ENCODE measurements around the gene PPIP5K2. TPM values are rescaled to one million over a fixed set of nuclear protein-coding genes. Genes with fewer than 3 reads are reported as not detected.

PPIP5K2 gene
- polyA plus RNA-seq, 1 donor from 2014 or later = 153 TPM

DNA sequence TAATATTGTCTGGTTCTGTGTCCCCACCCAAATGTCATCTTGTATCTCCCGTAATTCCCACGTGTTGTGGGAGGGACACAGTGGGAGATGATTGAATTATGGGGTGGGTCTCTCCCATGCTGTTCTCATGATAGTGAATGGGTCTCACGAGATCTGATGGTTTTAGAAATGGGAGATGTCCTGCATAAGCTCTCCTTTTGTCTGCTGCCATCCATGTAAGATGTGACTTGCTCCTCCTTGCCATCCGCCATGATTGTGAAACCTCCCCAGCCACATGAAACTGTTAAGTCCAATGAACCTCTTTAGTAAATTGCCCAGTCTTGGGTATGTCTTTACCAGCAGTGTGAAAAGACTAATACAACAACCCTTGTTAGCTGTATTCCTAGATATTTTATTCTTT, 44.7 kb upstream of the PPIP5K2 start:
- Histone ChIP-seq H4K20me1 (ENCODE audit: insufficient read depth) (no peaks in the 10 kb centered on the region), H3K27me3 (ENCODE audit: insufficient read depth, low read depth, low read length) (no peaks in the 10 kb centered on the region), H3K9me2 (ENCODE audit: insufficient read depth, low read length) (no peaks in the 10 kb centered on the region), H3K9me3 (ENCODE audit: low read length) (peaks cover 9% of the 10 kb centered on the region), H3K9ac (ENCODE audit: low read length) (no peak overlapping the region), H3K4me3 (ENCODE audit: low read length) (no peak overlapping the region), H2AFZ (ENCODE audit: low read depth, low read length) (no peak overlapping the region), H3K36me3 (ENCODE audit: insufficient read depth, low read length) (no peaks in the 10 kb centered on the region), H3K4me2 (ENCODE audit: low read length) (no peak overlapping the region), H3K79me2 (replicated peaks; ENCODE audit: insufficient read depth, low read length) (no peaks in the 10 kb centered on the region), H3K27ac (ENCODE audit: low read length) (no peak overlapping the region), H3F3A (ENCODE audit: insufficient read depth, low read length, poor library complexity, severe bottlenecking) (no peaks in the 10 kb centered on the region)
- TF ChIP-seq, protein P1, sequence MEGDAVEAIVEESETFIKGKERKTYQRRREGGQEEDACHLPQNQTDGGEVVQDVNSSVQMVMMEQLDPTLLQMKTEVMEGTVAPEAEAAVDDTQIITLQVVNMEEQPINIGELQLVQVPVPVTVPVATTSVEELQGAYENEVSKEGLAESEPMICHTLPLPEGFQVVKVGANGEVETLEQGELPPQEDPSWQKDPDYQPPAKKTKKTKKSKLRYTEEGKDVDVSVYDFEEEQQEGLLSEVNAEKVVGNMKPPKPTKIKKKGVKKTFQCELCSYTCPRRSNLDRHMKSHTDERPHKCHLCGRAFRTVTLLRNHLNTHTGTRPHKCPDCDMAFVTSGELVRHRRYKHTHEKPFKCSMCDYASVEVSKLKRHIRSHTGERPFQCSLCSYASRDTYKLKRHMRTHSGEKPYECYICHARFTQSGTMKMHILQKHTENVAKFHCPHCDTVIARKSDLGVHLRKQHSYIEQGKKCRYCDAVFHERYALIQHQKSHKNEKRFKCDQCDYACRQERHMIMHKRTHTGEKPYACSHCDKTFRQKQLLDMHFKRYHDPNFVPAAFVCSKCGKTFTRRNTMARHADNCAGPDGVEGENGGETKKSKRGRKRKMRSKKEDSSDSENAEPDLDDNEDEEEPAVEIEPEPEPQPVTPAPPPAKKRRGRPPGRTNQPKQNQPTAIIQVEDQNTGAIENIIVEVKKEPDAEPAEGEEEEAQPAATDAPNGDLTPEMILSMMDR (IDR thresholded peaks at IDR 0.05; ENCODE audit: poor library complexity, severe bottlenecking) = no peak
- TF ChIP-seq EP300 (conservative IDR thresholded peaks at IDR 0.05; ENCODE audit: poor library complexity, severe bottlenecking) (no peak), EZH2 (IDR thresholded peaks at IDR 0.05; ENCODE audit: borderline replicate concordance, insufficient read depth, low read length, poor library complexity, severe bottlenecking) (no peak), SMC3 (conservative IDR thresholded peaks at IDR 0.05; ENCODE audit: poor library complexity) (no peak), MXI1 (conservative IDR thresholded peaks at IDR 0.05; ENCODE audit: poor library complexity, severe bottlenecking) (no peak), POLR2AphosphoS5 (IDR thresholded peaks at IDR 0.05) (no peak), RAD21 (conservative IDR thresholded peaks at IDR 0.05) (no peak), TAF1 (IDR thresholded peaks at IDR 0.05; ENCODE audit: low read depth) (no peak)
- TF ChIP-seq, protein P2, sequence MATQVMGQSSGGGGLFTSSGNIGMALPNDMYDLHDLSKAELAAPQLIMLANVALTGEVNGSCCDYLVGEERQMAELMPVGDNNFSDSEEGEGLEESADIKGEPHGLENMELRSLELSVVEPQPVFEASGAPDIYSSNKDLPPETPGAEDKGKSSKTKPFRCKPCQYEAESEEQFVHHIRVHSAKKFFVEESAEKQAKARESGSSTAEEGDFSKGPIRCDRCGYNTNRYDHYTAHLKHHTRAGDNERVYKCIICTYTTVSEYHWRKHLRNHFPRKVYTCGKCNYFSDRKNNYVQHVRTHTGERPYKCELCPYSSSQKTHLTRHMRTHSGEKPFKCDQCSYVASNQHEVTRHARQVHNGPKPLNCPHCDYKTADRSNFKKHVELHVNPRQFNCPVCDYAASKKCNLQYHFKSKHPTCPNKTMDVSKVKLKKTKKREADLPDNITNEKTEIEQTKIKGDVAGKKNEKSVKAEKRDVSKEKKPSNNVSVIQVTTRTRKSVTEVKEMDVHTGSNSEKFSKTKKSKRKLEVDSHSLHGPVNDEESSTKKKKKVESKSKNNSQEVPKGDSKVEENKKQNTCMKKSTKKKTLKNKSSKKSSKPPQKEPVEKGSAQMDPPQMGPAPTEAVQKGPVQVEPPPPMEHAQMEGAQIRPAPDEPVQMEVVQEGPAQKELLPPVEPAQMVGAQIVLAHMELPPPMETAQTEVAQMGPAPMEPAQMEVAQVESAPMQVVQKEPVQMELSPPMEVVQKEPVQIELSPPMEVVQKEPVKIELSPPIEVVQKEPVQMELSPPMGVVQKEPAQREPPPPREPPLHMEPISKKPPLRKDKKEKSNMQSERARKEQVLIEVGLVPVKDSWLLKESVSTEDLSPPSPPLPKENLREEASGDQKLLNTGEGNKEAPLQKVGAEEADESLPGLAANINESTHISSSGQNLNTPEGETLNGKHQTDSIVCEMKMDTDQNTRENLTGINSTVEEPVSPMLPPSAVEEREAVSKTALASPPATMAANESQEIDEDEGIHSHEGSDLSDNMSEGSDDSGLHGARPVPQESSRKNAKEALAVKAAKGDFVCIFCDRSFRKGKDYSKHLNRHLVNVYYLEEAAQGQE (IDR thresholded peaks at IDR 0.05; ENCODE audit: borderline replicate concordance) = no peak

DNA sequence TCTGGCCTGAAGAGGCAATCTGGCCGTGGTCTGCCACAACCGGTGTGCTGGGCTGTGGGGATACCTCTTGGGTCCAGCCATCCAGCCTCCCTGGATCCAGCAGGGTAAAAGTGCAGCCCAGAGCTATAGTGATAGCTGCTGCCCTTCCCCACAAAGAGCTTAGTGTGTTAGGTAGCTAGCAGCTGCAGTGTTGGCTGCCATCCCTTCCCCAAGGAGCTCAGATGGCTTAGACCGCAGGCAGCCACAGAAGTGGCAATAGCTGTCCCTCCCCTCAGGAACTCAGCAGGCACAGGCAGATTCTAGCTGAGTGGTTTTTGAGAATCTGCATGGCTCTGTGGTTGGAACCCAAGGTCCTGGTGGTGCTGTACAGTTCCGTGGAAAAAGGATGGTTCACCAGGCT, 40.3 kb upstream of the PPIP5K2 start:
- Histone ChIP-seq H3K4me3 (ENCODE audit: low read length) (no peak overlapping the region), H3K9me3 (ENCODE audit: low read length) (peaks cover 13% of the 10 kb centered on the region), H3K4me2 (ENCODE audit: low read length) (no peak overlapping the region), H2AFZ (ENCODE audit: low read depth, low read length) (no peak overlapping the region), H4K20me1 (ENCODE audit: insufficient read depth) (no peaks in the 10 kb centered on the region), H3K9me2 (ENCODE audit: insufficient read depth, low read length) (no peaks in the 10 kb centered on the region), H3K36me3 (ENCODE audit: insufficient read depth, low read length) (no peaks in the 10 kb centered on the region), H3F3A (ENCODE audit: insufficient read depth, low read length, poor library complexity, severe bottlenecking) (no peaks in the 10 kb centered on the region), H3K27me3 (ENCODE audit: insufficient read depth, low read depth, low read length) (no peaks in the 10 kb centered on the region), H3K9ac (ENCODE audit: low read length) (no peak overlapping the region), H3K27ac (ENCODE audit: low read length) (no peak overlapping the region), H3K79me2 (replicated peaks; ENCODE audit: insufficient read depth, low read length) (no peaks in the 10 kb centered on the region)
- TF ChIP-seq POLR2AphosphoS5 (IDR thresholded peaks at IDR 0.05) = no peak
- TF ChIP-seq, protein P2 (IDR thresholded peaks at IDR 0.05; ENCODE audit: borderline replicate concordance) = no peak
- no peak for TF ChIP-seq SMC3 (conservative IDR thresholded peaks at IDR 0.05; ENCODE audit: poor library complexity)
- TF ChIP-seq RAD21 (conservative IDR thresholded peaks at IDR 0.05) = no peak
- TF ChIP-seq EP300 (conservative IDR thresholded peaks at IDR 0.05; ENCODE audit: poor library complexity, severe bottlenecking) = no peak
- no peak for TF ChIP-seq EZH2 (IDR thresholded peaks at IDR 0.05; ENCODE audit: borderline replicate concordance, insufficient read depth, low read length, poor library complexity, severe bottlenecking)
- no peak for TF ChIP-seq MXI1 (conservative IDR thresholded peaks at IDR 0.05; ENCODE audit: poor library complexity, severe bottlenecking)
- no peak for TF ChIP-seq TAF1 (IDR thresholded peaks at IDR 0.05; ENCODE audit: low read depth)
- TF ChIP-seq, protein P1 (IDR thresholded peaks at IDR 0.05; ENCODE audit: poor library complexity, severe bottlenecking) = no peak
